Measurements from ENCODE around the gene NFKBIE. TPM values are rescaled to one million over a fixed set of nuclear protein-coding genes. Genes with fewer than 3 reads are reported as not detected.
A peak's percentile ranks its signal among the peaks of the same experiment; 100 is the strongest.

Gene NFKBIE
- total RNA-seq, 2 experiments from 2014 or later, result 43.0 to 43.1 TPM

- intact Hi-C loops (cut with DNase I, micrococcal nuclease), result no loop called here
- DNase-seq (no peak), ATAC-seq (ENCODE audit: poor library complexity) (no peak)
- Histone ChIP-seq H3K36me3 (ENCODE audit: insufficient read depth, low read length) (peaks cover 2% of the 10 kb centered on the region), H3K4me1 (ENCODE audit: insufficient read depth, low read length) (peaks cover 22% of the 10 kb centered on the region), H3K9me3 (ENCODE audit: control insufficient read depth in 1 of 2, insufficient read depth in 1 of 2, low read length in 2 of 2) (no peaks in the 10 kb centered on the region), H3K27ac (ENCODE audit: low read depth in 1 of 2, low read length in 2 of 2) (no peak overlapping the region), H3K27me3 (ENCODE audit: control insufficient read depth in 1 of 2, insufficient read depth in 2 of 2, low read length in 2 of 2) (no peaks in the 10 kb centered on the region), H3K4me3 (ENCODE audit: low read length) (no peak overlapping the region)
- ChIA-PET POLR2A (no interaction called here), CTCF (no interaction called here)
- Mint-ChIP-seq H3K4me3 (peak overlapping the region; percentile 48), H3K27me3 (peaks cover 5% of the 10 kb centered on the region), H3K9me3 (no peaks in the 10 kb centered on the region), H3K4me1 (ENCODE audit: low read depth) (peaks cover 19% of the 10 kb centered on the region), H3K27ac (no peak overlapping the region), H3K36me3 (ENCODE audit: low read depth) (peaks cover 24% of the 10 kb centered on the region)
- no peak for TF ChIP-seq CTCF (IDR thresholded peaks at IDR 0.05)
Observed at GRCh38 chr6:44243345-44243744, 22.0 kb downstream of the NFKBIE start.

GRCh38 chr6:44238687-44239350 lies 26.5 kb downstream of the NFKBIE start:
- Mint-ChIP-seq H3K4me3 (peak overlapping the region; percentile 90), H3K27me3 (no peaks in the 10 kb centered on the region)

More at GRCh38 chr6:44238687-44239350, 26.5 kb downstream of the NFKBIE start:
- POLR2A ChIA-PET, result interaction anchor here (4.4 kb wide), 1 partner anchor 8 kb away, joined by 65 read pairs; the partner anchor contains the start of gene HSP90AB1
- H3K27me3 ChIP-seq (ENCODE audit: control insufficient read depth in 1 of 2, insufficient read depth in 2 of 2, low read length in 2 of 2), result no peaks in the 10 kb centered on the region
- no peaks in the 10 kb centered on the region for H3K36me3 ChIP-seq (ENCODE audit: insufficient read depth, low read length)
- no peak for TF ChIP-seq CTCF (IDR thresholded peaks at IDR 0.05)
- Mint-ChIP-seq H3K36me3 (ENCODE audit: low read depth) (no peaks in the 10 kb centered on the region), H3K9me3 (no peaks in the 10 kb centered on the region), H3K4me1 (ENCODE audit: low read depth) (peaks cover 8% of the 10 kb centered on the region), H3K27ac (peak overlapping the region; percentile 86)
- intact Hi-C loops (cut with DNase I, micrococcal nuclease), result loop anchor here (1.0 to 5.0 kb wide), 4 partner anchors 18 to 143 kb away; no protein-coding TSS in a partner anchor
- H3K9me3 ChIP-seq (ENCODE audit: control insufficient read depth in 1 of 2, insufficient read depth in 1 of 2, low read length in 2 of 2), result no peaks in the 10 kb centered on the region
- DNase-seq (no peak), ATAC-seq (ENCODE audit: poor library complexity) (no peak)
- H3K4me1 ChIP-seq (ENCODE audit: insufficient read depth, low read length), result peaks cover 15% of the 10 kb centered on the region
- no peak overlapping the region for H3K27ac ChIP-seq (ENCODE audit: low read depth in 1 of 2, low read length in 2 of 2)
- CTCF ChIA-PET, result interaction anchor here (1.8 to 2.1 kb wide), 2 partner anchors 8 to 15 kb away, joined by 7 to 13 read pairs; partner anchors contain the start of genes HSP90AB1 and SLC29A1
- no peak overlapping the region for H3K4me3 ChIP-seq (ENCODE audit: low read length)
